Fibroblast of the aortic adventitia (primary cell): ENCODE measurements around the gene CACNA2D3. TPM values are rescaled to one million over a fixed set of nuclear protein-coding genes. Genes with fewer than 3 reads are reported as not detected.

Source experiments
- DNase-seq: peaks from one replicate; pipeline ENCODE4 v3.0.0-alpha.2; 2010; ENCODE audit warnings: low read depth
- H3K4me3 ChIP-seq: 2 replicates; pipeline ENCODE4 v1.5.1; 2011; ENCODE audit warnings: low read depth, mild to moderate bottlenecking, control low read depth, low read length, moderate library complexity
- CTCF ChIP-seq: IDR thresholded peaks from 2 replicates; pipeline ENCODE4 v1.5.1; 2011; ENCODE audit warnings: mild to moderate bottlenecking, low read length, control low read depth, inconsistent platforms; ENCODE audit not compliant: insufficient read depth
- total RNA-seq: library from RNA; depleted of rRNA; stranded (reverse); fragments of >200 nt; gene quantifications from 2 replicates; pipeline ENCODE4 v1.2.3, GENCODE V29; 2012; ENCODE audit warnings: low replicate concordance

CACNA2D3 gene
- total RNA-seq, 1 donor = 0.45 TPM

GRCh38 chr3:54822206-54822605 lies 699.9 kb downstream of the CACNA2D3 start:
- DNase-seq = peak; percentile 73
- TF ChIP-seq CTCF = no peak
- H3K4me3 ChIP-seq = no peak overlapping the region

DNA sequence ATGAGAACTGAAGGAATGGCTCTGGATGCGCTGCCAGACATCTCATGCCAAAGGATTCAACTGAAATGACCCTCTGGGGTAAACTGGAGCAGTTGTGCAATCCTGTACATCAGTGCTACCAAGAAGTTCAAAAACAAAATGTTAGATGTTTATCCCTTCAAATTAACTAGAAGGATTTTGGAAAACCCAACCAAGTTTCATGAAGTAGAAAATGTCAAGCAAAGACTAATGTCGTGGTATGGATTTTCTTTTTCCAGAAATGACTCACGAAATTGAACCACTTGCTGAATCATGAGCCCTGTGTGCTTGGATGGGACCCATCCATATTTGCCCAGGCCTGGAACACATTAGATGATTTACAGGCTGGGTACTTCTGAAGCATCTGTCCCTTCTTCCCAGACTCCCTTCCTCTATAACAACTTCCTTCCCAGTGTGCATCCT lies 703.9 kb downstream of the CACNA2D3 start:
- no peak overlapping the region for H3K4me3 ChIP-seq
- no peak for DNase-seq
- TF ChIP-seq CTCF = no peak

- TF ChIP-seq CTCF = no peak
- DNase-seq = no peak
- no peak overlapping the region for H3K4me3 ChIP-seq
These were observed 704.8 kb downstream of the CACNA2D3 start for GRCh38 chr3:54827056-54827687.

DNA sequence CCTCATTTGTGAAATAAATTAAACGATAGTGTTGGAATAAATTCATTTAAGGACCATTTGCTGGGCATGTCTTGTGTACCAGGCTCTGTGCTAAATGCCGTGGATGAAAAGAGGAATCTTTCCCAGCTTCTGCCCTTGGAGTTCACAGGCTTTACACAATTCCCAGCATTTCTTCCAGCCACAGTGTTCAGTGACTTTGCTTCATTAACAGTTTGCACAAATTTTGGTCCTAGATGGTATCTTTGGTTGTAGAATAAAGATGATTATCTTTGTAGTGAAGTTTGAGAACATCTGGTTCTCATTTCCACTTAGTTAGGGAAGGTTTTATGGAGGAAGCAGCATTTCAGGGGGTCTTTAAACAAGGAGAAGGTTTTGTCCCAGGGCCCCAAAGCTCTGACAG lies 705.4 kb downstream of the CACNA2D3 start:
- TF ChIP-seq CTCF = no peak
- no peak for DNase-seq
- no peak overlapping the region for H3K4me3 ChIP-seq

DNA sequence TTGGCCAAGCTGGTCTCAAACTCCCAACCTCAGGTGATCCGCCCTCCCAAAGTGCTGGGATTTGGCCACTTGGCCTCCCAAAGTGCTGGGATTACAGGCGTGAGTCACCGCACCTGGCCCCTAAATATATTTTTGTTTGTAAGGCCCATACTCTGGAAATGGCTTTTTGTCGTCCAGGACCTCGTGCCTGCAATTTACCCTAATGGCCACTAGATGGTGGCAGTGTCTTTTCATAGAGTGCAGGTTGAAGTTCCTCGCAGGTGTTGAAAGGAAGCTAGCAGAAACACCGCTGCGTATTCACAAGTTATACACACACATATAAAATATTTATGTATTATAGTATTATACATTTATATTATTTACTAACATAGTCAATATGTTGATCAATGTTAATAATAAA lies 708.3 kb downstream of the CACNA2D3 start:
- TF ChIP-seq CTCF = peak; percentile 56
- peak; percentile 9 for DNase-seq
- no peak overlapping the region for H3K4me3 ChIP-seq

- H3K4me3 ChIP-seq = no peak overlapping the region
- no peak for DNase-seq
- no peak for TF ChIP-seq CTCF
These were observed 708.8 kb downstream of the CACNA2D3 start for GRCh38 chr3:54831112-54831511.

DNA sequence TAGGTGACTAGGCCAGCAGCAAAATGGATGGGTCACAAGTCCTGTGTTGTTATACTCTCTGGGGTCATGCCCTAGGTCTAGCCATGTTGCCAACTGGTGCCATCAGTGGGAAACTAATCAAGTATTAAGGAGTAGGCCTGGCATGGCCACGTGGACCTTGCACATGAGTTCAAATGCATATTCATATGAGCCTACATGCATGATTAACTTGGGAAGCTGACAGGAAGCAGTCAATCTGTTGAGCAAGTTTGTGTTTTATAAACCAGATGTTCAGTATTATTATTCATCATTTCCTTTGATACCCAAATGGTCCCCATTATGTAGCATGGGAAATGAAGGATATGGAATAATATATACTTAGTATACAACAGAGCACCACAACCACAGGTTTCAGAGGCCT lies 710.5 kb downstream of the CACNA2D3 start:
- TF ChIP-seq CTCF = no peak
- no peak overlapping the region for H3K4me3 ChIP-seq
- DNase-seq = no peak
